HEK293 (cell line): ENCODE measurements around the gene FUT1.

Source experiments
- CTCF ChIP-seq: fragments of 450-650 bp; formaldehyde crosslinking; IDR thresholded peaks from 2 replicates; pipeline ENCODE4 v1.5.1; 2016; ENCODE audit warnings: missing biosample characterization, missing genetic modification characterization
- GFI1B ChIP-seq: fragments of 450-650 bp; formaldehyde crosslinking; IDR thresholded peaks from 2 replicates; pipeline ENCODE4 v1.5.1; 2016; ENCODE audit warnings: missing biosample characterization, missing genetic modification characterization
- GLI2 ChIP-seq: fragments of 450-650 bp; formaldehyde crosslinking; IDR thresholded peaks from 2 replicates; pipeline ENCODE4; 2017; ENCODE audit warnings: missing biosample characterization, missing genetic modification characterization, low read depth, borderline replicate concordance
- IKZF3 ChIP-seq: fragments of 450-650 bp; IDR thresholded peaks from 2 replicates; pipeline ENCODE4 v1.5.0; 2018; ENCODE audit warnings: missing biosample characterization, mild to moderate bottlenecking, missing genetic modification characterization, moderate library complexity
- KLF1 ChIP-seq: fragments of 450-650 bp; formaldehyde crosslinking; IDR thresholded peaks from 2 replicates; pipeline ENCODE4 v1.5.1; 2016; ENCODE audit warnings: missing biosample characterization, missing genetic modification characterization
- KLF16 ChIP-seq: fragments of 450-650 bp; formaldehyde crosslinking; IDR thresholded peaks from 2 replicates; pipeline ENCODE4 v1.5.1; 2017; ENCODE audit warnings: missing biosample characterization, missing genetic modification characterization
- KLF7 ChIP-seq: fragments of 450-650 bp; formaldehyde crosslinking; IDR thresholded peaks from 2 replicates; pipeline ENCODE4 v1.5.1; 2016; ENCODE audit warnings: missing biosample characterization, missing genetic modification characterization, borderline replicate concordance
- REST ChIP-seq: fragments of 450-650 bp; formaldehyde crosslinking; IDR thresholded peaks from 2 replicates; pipeline ENCODE4 v1.5.1; 2016; ENCODE audit warnings: missing biosample characterization, missing genetic modification characterization
- SP2 ChIP-seq: fragments of 450-650 bp; formaldehyde crosslinking; IDR thresholded peaks from 2 replicates; pipeline ENCODE4 v1.5.1; 2016; ENCODE audit warnings: missing biosample characterization, missing genetic modification characterization
- ZNF140 ChIP-seq: fragments of 450-650 bp; formaldehyde crosslinking; IDR thresholded peaks from 2 replicates; pipeline ENCODE4 v1.5.1; 2016; ENCODE audit warnings: missing biosample characterization, missing genetic modification characterization
- ZNF155 ChIP-seq: fragments of 450-650 bp; formaldehyde crosslinking; IDR thresholded peaks from 2 replicates; pipeline ENCODE4 v1.5.1; 2016; ENCODE audit warnings: missing biosample characterization, missing genetic modification characterization
- ZNF184 ChIP-seq: fragments of 450-650 bp; IDR thresholded peaks from 2 replicates; pipeline ENCODE4 v1.5.1; 2018; ENCODE audit warnings: missing biosample characterization, mild to moderate bottlenecking, missing genetic modification characterization
- ZNF239 ChIP-seq: fragments of 450-650 bp; formaldehyde crosslinking; IDR thresholded peaks from 2 replicates; pipeline ENCODE4 v1.5.1; 2016; ENCODE audit warnings: missing biosample characterization, missing genetic modification characterization
- ZNF248 ChIP-seq: fragments of 450-650 bp; formaldehyde crosslinking; IDR thresholded peaks from 2 replicates; pipeline ENCODE4 v1.5.1; 2017; ENCODE audit warnings: missing biosample characterization, missing genetic modification characterization
- ZNF350 ChIP-seq: fragments of 450-650 bp; formaldehyde crosslinking; IDR thresholded peaks from 2 replicates; pipeline ENCODE4 v1.5.0; 2017; ENCODE audit warnings: missing biosample characterization, mild to moderate bottlenecking, missing genetic modification characterization
- ZNF48 ChIP-seq: fragments of 450-650 bp; formaldehyde crosslinking; IDR thresholded peaks from 2 replicates; pipeline ENCODE4 v1.5.1; 2016; ENCODE audit warnings: missing biosample characterization, missing genetic modification characterization
- ZNF529 ChIP-seq: fragments of 450-650 bp; formaldehyde crosslinking; IDR thresholded peaks from 2 replicates; pipeline ENCODE4 v1.5.1; 2017; ENCODE audit warnings: missing genetic modification characterization, missing biosample characterization; ENCODE audit not compliant: insufficient replicate concordance
- ZNF555 ChIP-seq: fragments of 450-650 bp; formaldehyde crosslinking; conservative IDR thresholded peaks from 2 replicates; pipeline ENCODE4 v1.5.1; 2017; ENCODE audit warnings: missing biosample characterization, mild to moderate bottlenecking, missing genetic modification characterization, inconsistent platforms
- ZNF558 ChIP-seq: fragments of 450-650 bp; formaldehyde crosslinking; IDR thresholded peaks from 2 replicates; pipeline ENCODE4 v1.5.1; 2016; ENCODE audit warnings: missing biosample characterization, missing genetic modification characterization
- ZNF596 ChIP-seq: fragments of 450-650 bp; IDR thresholded peaks from 2 replicates; pipeline ENCODE4 v1.5.0; 2018; ENCODE audit warnings: missing biosample characterization, mild to moderate bottlenecking, missing genetic modification characterization, moderate library complexity
- ZNF610 ChIP-seq: fragments of 450-650 bp; formaldehyde crosslinking; IDR thresholded peaks from 2 replicates; pipeline ENCODE4 v1.5.1; 2016; ENCODE audit warnings: missing biosample characterization, missing genetic modification characterization, borderline replicate concordance
- ZNF621 ChIP-seq: fragments of 450-650 bp; formaldehyde crosslinking; IDR thresholded peaks from 2 replicates; pipeline ENCODE4 v1.5.1; 2017; ENCODE audit warnings: missing biosample characterization, missing genetic modification characterization
- ZNF660 ChIP-seq: fragments of 450-650 bp; IDR thresholded peaks from 2 replicates; pipeline ENCODE4 v1.5.1; 2018; ENCODE audit warnings: missing biosample characterization, mild to moderate bottlenecking, missing genetic modification characterization
- ZNF768 ChIP-seq: fragments of 450-650 bp; formaldehyde crosslinking; IDR thresholded peaks from 2 replicates; pipeline ENCODE4 v1.5.1; 2018; ENCODE audit warnings: missing biosample characterization, mild to moderate bottlenecking, missing genetic modification characterization
- ZNF830 ChIP-seq: fragments of 450-650 bp; IDR thresholded peaks from 2 replicates; pipeline ENCODE4 v1.5.0; 2018; ENCODE audit warnings: missing biosample characterization, missing genetic modification characterization, low read depth, mild to moderate bottlenecking, moderate library complexity
- ZSCAN23 ChIP-seq: fragments of 450-650 bp; formaldehyde crosslinking; IDR thresholded peaks from 2 replicates; pipeline ENCODE4 v1.5.1; 2016; ENCODE audit warnings: missing biosample characterization, missing genetic modification characterization
- TF ChIP-seq, protein P1 (sequence below): fragments of 450-650 bp; IDR thresholded peaks from 2 replicates; pipeline ENCODE4 v1.5.1; 2018; ENCODE audit warnings: missing biosample characterization, mild to moderate bottlenecking, missing genetic modification characterization
- TF ChIP-seq, protein P2 (sequence below): fragments of 450-650 bp; formaldehyde crosslinking; IDR thresholded peaks from 2 replicates; pipeline ENCODE4 v1.5.1; 2016; ENCODE audit warnings: missing biosample characterization, missing genetic modification characterization
- TF ChIP-seq, protein P3 (sequence below): fragments of 450-650 bp; formaldehyde crosslinking; IDR thresholded peaks from 2 replicates; pipeline ENCODE4 v1.5.1; 2016; ENCODE audit warnings: missing biosample characterization, missing genetic modification characterization

The FUT1 gene

GRCh38 chr19:48795055-48795684, 42.7 kb upstream of the FUT1 start (continued):
- TF ChIP-seq ZNF768 (tag by site-specific recombination) = no peak
- TF ChIP-seq, protein P1, sequence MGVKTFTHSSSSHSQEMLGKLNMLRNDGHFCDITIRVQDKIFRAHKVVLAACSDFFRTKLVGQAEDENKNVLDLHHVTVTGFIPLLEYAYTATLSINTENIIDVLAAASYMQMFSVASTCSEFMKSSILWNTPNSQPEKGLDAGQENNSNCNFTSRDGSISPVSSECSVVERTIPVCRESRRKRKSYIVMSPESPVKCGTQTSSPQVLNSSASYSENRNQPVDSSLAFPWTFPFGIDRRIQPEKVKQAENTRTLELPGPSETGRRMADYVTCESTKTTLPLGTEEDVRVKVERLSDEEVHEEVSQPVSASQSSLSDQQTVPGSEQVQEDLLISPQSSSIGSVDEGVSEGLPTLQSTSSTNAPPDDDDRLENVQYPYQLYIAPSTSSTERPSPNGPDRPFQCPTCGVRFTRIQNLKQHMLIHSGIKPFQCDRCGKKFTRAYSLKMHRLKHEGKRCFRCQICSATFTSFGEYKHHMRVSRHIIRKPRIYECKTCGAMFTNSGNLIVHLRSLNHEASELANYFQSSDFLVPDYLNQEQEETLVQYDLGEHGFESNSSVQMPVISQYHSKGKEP = peak; percentile 19; the same call in 1 of the 2 replicates
- TF ChIP-seq, protein P2, sequence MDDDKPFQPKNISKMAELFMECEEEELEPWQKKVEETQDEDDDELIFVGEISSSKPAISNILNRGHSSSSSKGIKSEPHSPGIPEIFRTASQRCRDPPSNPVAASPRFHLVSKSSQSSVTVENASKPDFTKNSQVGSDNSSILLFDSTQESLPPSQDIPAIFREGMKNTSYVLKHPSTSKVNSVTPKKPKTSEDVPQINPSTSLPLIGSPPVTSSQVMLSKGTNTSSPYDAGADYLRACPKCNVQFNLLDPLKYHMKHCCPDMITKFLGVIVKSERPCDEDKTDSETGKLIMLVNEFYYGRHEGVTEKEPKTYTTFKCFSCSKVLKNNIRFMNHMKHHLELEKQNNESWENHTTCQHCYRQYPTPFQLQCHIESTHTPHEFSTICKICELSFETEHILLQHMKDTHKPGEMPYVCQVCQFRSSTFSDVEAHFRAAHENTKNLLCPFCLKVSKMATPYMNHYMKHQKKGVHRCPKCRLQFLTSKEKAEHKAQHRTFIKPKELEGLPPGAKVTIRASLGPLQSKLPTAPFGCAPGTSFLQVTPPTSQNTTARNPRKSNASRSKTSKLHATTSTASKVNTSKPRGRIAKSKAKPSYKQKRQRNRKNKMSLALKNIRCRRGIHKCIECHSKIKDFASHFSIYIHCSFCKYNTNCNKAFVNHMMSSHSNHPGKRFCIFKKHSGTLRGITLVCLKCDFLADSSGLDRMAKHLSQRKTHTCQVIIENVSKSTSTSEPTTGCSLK (tag by site-specific recombination) = no peak
- TF ChIP-seq GFI1B (tag by site-specific recombination) = peak; percentile 24; the same call in 1 of the 2 replicates
- TF ChIP-seq ZNF184 (tag by site-specific recombination) = no peak
- TF ChIP-seq CTCF (tag by site-specific recombination) = peak; percentile 99
- TF ChIP-seq ZNF558 (tag by site-specific recombination) = no peak
- no peak; the same call in 1 of the 2 replicates for TF ChIP-seq KLF7
- TF ChIP-seq ZNF140 (tag by site-specific recombination) = no peak
- no peak; the same call in 1 of the 2 replicates for TF ChIP-seq SP2 (tag by site-specific recombination)
- no peak for TF ChIP-seq ZNF48
- TF ChIP-seq IKZF3 (tag by site-specific recombination) = peak; percentile 78
- 0 out of 2 replicates have a peak, but pooled peaks have one; percentile 15 for TF ChIP-seq ZNF239 (tag by site-specific recombination)
- no peak for TF ChIP-seq ZNF621 (tag by site-specific recombination)
- no peak for TF ChIP-seq REST (tag by site-specific recombination)
- no peak for TF ChIP-seq ZNF350 (tag by site-specific recombination)
- no peak for TF ChIP-seq ZNF248 (tag by site-specific recombination)
- peak; percentile 52; the same call in 1 of the 2 replicates for TF ChIP-seq ZNF660 (tag by site-specific recombination)
- TF ChIP-seq KLF1 (tag by site-specific recombination) = peak; percentile 11; the same call in 1 of the 2 replicates
- no peak for TF ChIP-seq GLI2 (tag by site-specific recombination)
- peak; percentile 37; the same call in 1 of the 2 replicates for TF ChIP-seq ZNF610
- TF ChIP-seq ZNF155 = no peak
- peak; percentile 89 for TF ChIP-seq KLF16 (tag by site-specific recombination)
- no peak for TF ChIP-seq ZNF555
- TF ChIP-seq, protein P3, sequence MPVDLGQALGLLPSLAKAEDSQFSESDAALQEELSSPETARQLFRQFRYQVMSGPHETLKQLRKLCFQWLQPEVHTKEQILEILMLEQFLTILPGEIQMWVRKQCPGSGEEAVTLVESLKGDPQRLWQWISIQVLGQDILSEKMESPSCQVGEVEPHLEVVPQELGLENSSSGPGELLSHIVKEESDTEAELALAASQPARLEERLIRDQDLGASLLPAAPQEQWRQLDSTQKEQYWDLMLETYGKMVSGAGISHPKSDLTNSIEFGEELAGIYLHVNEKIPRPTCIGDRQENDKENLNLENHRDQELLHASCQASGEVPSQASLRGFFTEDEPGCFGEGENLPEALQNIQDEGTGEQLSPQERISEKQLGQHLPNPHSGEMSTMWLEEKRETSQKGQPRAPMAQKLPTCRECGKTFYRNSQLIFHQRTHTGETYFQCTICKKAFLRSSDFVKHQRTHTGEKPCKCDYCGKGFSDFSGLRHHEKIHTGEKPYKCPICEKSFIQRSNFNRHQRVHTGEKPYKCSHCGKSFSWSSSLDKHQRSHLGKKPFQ (tag by site-specific recombination) = peak; percentile 88
- TF ChIP-seq ZNF830 (tag by site-specific recombination) = no peak
- no peak for TF ChIP-seq ZNF529 (tag by site-specific recombination)
- no peak for TF ChIP-seq ZNF596 (tag by site-specific recombination)
- TF ChIP-seq ZSCAN23 (tag by site-specific recombination) = no peak
